GM19025 (cell line): ENCODE results near the gene SLC35F3.
A peak's percentile ranks its signal among the peaks of the same experiment; 100 is the strongest.
"Not testable (repeated sequence)": the region's sequence is repeated elsewhere in the genome, so short reads cannot be mapped to it uniquely, and the experiment has no call there.

Experiments
- ATAC-seq: cut with Tn5 transposase; IDR thresholded peaks from one replicate; pipeline ENCODE4 v1.9.1; 2021; ENCODE audit warnings: mild to moderate bottlenecking, low read depth, moderate library complexity; ENCODE audit not compliant: unreplicated experiment

The SLC35F3 gene

DNA sequence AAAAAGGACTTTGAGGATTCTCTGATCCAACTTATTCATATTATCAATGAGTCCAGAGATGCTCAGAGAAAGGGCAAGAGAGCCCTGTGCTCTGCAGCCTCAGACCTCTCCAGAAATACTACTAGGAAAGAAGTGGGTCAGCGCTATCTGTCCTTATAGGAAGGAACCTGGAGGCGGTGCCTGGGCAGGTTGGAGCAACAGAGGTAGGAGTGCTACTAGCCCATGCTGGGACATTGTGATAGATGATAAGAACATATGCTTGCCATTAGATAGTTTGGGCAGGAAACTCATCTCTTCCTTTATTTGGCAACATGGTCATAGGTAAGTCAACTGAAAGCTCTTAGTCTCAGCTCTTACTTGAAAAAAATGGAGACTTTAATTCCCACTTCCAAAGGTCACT lies 335.0 kb downstream of the SLC35F3 start:
- no peak for ATAC-seq

DNA sequence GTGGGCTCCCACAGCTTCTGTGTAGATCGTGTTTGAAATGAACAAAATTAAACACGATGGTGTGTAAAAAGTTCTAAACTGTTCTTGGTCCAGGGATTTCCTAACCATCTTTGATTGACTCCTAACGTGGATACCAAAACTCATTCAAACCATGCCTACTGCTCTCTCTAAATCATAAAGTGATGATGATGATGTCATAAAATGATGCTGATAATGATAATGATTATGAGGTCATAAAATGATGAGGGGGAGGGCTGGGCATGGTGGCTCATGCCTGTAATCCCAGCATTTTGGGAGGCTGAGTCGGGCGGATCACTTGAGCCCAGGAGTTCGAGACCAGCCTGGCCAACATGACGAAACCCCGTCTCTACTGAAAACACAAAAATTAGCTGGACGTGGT lies 335.5 kb downstream of the SLC35F3 start:
- no peak for ATAC-seq

DNA sequence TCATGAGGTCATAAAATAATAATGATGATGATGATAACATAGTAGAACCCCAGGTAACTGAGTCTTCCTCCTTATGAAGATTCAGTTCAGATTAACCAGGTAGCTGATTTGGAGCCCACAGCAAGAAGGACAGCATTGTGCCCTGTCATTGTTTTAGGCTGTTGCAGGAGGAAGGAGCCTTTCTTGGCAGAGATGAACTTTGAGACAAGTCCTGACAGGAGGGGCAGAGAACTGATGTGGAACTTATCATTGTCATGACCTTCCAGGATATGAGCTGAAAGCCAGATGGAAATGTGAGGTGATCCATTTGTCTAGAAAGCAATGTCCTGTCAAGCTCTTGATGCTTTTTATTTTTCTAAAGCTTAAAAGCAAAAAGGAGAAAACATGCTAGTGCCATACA lies 336.2 kb downstream of the SLC35F3 start:
- ATAC-seq, result no peak

DNA sequence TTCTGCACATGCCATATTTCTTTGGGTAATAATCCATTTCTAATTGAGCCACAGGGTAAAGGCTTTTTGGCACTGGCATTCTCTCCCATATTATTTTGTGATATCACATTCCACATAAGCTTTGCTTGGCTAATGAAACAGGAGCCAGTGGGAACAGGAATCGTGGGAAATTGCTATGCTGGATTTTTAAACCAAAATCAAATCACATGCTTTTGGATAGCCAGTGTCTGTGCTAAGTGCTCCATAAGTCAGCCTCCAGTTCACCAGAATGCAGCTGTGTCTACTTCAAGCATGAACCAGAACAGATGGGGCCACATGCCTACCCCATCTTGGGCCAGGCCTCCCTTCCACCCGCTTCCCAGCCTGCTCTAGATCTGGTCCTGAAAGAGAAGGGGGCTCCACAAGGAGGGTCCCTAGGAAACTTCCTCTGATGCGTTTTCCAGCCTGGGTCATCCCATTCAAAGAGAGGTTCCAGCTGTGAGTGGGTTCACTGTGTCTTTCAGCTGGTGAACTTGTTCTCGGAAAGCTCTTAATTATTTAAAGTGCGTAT lies 337.5 kb downstream of the SLC35F3 start:
- ATAC-seq, result no peak

DNA sequence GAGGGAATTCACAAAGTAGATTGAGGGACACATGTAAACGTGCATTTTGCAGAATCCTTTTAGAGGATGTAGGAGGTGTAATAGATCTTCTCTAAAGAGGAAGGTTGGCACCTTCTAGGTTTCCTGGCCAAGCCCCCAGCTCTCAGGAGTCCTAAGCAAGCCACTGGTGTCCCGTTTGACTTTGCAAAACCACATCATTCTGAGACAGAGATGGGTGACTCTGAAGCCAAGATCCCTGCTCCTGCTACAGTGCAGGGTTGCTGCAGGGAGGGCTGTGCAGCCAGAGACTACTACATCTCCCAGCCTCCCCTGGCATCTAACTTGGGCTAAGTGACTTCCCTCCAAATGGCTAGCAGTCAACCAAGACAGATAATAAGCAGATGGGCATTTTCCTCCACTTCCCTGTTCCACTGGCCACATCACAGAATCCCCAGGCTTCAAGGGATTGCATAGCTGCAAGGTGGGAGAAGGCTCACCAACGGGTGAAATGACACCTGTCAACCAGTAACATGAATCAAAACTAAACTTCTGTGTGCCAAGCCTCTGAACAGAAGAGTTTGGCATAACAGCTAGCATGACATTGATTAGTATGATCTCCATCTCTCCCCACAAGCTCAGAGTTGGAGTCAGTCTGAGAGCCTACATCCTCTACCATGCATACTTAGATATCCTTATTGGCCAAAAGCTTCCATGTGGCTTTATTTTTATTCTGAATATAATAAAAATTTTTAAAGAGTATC lies 339.2 kb downstream of the SLC35F3 start:
- ATAC-seq, result no peak

DNA sequence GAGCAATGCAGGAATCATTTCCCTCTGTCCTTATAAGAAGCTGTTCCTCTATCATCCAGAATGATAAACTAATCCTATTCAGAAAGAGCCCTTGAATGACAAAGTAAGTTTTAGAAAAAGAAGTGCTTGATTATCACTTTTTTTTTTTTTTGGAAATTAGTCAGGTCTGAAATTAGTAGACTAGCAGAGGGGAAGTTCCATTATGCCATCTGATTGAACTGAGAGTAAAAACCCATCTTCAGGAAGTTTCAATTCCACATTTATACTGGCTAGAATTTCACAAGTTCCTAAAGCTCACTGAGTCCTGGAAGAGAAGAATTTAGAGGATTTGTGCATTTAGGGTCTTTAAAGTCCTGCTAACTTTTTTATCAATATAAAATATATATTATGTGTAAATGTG lies 340.0 kb downstream of the SLC35F3 start:
- no peak for ATAC-seq

DNA sequence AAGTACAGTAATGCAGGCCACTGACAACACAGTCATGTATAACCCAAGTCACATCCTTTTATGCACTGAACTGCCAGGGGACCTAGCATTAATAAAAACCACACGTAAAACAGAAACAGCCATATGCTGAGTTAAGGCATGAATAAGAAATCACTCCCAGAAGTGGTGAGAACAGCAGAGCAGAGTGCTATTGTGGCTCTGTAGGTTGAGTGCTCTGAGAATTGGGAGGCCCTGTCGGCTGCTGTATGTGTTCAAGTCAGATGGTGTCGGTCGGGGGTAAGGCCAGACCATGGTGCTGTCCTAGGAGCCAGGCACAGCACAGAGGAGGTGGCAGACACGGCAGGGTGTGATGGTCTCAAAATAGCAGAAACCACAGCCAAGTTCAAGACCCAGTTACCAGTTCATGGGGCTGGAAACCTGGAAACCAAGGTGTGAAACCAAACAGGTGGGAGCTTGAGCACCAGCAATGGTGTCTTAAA lies 342.2 kb downstream of the SLC35F3 start:
- peak; percentile 89 for ATAC-seq

DNA sequence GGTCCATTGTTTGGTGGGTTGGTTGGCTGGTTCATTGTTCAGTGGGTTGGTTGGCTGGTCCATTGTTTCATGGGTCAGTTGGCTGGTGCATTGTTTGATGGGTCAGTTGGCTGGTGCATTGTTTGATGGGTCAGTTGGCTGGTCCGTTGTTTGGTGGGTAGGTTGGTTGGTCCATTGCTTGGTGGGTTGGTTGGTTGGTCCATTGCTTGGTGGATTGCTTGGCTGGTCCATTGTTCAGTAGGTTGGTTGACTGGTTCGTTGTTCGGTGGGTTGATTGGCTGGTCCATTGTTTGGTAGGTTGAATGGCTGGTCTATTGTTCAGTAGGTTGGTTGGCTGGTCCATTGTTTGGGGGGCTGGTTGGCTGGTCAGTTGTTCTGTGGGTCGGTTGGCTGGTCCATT lies 343.3 kb downstream of the SLC35F3 start:
- ATAC-seq, result not testable (repeated sequence)

DNA sequence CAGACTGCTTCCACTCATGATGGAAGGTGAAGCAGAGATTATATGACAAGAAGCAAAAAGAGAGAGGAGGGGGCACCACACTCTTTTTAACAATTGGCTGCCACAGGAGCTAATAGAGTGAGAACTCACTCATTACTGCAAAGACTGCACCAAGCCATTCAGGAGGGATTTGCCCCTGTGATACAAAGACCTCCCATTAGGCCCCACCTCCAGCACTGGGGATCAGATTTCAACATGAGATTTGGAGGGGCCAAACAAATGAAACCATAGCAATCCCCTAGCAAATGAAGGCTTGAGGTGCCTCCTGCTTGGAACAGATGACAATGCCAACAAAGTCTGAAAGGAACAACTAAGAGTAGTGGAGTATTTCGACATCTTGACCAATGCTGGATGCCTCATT lies 346.3 kb downstream of the SLC35F3 start:
- no peak for ATAC-seq

DNA sequence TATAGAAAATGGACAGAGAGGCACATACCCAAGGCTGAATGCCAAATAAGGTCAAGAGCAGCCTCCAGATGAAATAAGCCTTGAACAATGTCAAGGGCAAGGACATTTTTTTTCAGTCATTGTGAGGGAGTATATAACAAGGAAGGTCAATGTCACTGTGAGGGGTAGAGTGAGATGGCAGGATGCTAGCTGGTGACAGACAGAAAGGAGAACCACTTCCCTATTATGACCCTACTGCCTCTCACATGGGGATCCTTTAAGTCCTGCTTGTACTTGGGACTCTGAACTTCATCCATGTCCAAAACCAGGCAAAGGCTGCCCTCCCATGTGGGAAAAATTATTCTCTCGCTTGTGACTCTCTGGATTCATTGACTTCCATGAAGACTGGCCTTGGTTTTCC lies 349.3 kb downstream of the SLC35F3 start:
- ATAC-seq, result no peak

DNA sequence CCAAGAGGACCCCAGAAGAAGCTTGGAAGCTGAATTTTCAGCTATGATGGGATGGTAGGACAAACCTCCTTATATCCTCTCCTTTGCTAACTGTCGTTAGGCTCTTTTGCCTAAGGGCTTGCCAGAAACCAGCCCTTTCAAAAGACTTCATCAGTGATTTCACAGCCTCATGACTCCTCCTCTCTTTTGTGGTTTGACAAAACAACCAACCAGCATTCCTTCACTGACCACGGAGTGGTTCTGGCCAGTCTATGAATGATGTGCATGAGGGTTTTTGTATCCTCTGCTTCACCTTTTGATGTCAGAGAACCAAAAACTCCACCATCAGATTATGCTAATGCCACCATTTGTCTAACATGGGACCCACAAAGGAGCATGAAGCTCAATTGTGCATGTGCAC lies 351.9 kb downstream of the SLC35F3 start:
- no peak for ATAC-seq

DNA sequence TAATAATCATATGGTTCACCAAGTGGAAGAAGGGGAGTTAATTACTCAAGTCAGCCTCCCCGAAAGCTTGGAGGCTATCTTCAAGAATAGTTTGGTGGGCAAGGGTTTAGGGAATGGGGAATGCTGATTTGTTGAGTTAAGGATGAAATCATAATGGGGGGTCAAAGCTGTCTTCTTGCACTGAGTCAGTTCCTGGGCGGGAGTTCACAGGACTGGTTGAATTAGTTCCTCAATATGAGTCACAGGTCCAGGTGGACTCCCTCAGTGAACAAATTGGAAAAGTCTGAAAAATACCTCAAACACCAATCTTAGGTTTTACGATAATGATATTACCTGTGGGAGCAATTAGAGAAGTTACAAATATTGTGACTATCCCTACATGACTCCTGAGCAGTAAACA lies 353.6 kb downstream of the SLC35F3 start:
- no peak for ATAC-seq

DNA sequence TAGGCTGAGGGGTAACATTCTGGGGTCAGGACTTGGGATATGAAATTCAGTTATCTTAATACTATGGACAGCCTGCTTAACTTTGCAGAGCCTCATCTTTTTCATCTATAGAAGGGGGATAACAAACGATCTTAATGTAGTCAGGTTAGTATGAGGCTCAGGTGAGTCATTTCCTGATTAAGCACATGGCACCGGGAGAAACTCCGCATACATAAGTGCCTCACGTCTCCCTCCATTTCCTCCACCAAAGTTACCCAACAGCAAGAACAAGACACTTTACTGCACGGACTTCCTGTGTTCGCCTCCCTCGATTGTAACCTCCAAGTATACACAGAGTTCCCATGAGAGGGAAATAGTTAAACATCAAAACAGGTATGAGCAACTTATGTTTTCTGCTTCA lies 356.1 kb downstream of the SLC35F3 start:
- no peak for ATAC-seq

DNA sequence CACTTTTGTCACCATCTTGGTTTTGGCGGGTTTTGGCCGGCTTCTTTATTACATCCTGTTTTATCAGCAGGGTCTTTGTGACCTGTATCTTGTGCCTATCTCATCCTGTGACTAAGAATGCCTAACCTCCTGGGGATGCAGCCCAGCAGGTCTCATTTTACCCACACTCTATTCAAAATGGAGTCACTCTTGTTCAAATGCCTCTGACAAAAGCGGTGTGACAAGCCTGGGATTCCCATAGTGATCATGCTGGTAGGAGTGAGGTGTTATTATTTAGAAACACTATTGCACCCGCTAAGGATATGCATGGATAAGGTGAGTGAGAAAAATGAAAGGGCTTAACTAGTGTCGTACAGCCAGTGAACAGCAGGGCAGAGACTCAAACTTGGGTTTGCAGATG lies 357.1 kb downstream of the SLC35F3 start:
- ATAC-seq, result no peak

DNA sequence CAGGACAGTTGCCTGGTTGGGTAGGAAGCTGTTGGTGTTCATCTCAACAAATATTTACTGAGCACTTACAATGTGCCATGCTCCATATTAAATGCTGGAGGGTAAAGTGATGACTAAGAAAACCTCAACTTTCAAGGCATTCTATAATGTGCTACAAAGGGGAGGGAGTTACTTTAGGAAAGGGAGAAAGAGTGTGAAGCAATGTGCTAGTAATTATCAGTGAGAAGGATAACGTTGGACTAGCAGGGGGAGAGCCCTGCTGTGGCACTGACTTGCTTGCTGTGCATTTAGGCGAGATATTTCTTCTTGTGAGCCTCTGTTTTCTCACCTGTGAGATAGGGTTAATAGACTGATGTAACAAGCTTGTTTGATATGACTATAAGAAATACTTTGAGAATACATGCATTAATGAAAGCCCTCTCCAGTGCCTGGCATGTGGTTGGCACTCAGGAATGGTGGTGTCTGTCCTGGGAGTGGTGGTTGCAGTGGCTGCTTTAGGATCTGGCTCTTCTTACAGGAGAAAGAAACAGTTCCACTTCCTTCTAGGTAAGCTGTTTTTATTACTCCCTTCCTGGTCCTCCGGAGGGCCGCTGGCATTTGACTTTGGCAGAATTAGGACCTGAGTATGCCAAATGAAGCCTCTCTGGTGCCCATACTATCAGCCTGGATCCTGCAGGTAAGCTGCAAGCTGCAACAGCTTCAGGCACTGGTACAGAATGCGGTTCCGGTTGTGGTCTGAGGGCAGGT lies 357.7 kb downstream of the SLC35F3 start:
- no peak for ATAC-seq

DNA sequence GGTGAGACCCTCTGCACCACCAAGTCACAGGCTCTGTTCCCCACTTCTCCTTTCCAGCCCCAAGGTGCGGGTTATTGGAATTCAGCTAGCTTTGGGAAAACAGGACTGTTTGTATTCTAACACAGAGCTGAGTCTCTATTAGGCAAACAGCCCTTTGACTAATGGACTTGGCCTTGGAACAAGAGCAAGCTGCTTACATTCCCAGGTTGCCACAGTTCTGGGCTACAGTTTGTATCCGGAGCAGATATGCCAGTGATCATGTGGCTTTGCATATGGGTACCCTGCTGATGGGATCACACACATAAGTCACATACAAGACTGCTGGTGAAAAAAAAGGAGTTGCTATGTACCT lies 358.3 kb downstream of the SLC35F3 start:
- no peak for ATAC-seq

DNA sequence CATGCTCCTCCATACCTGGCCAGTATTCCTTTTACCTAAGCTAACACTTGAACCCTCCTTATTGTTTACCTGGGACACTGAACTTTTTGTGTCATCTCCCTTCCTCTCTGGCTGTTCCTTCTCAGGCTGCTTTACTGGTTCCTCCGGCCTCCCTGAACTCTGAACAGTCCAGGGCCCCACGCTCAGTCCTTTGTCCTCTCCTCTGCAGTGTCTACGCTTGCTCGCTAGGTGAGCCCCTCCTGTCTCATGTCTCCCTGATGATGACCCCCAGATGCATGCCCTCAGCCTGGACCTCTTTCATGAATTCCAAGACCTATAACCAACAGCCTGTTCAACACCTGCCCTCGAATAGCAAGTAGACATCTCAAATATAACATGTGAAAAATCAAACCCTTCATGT lies 360.4 kb downstream of the SLC35F3 start:
- ATAC-seq, result no peak

DNA sequence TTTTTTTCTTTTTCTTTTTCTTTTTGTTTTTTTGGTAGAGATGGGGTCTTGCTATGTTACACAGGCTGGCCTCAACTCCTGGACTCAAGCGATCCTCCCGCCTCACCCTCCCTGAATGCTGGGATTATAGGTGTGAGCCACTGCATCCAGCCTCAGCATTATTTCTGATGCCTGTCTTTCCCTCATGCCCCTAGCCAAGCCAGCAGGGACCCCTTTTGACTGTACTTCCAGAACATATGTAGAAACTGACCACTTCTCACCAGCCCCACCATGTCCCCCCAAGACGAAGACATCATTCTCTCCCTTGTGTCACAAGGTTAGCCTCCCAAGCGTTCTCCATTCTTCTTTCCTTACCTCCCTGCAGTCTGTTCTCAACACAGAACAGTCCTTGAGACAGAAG lies 360.8 kb downstream of the SLC35F3 start:
- no peak for ATAC-seq

DNA sequence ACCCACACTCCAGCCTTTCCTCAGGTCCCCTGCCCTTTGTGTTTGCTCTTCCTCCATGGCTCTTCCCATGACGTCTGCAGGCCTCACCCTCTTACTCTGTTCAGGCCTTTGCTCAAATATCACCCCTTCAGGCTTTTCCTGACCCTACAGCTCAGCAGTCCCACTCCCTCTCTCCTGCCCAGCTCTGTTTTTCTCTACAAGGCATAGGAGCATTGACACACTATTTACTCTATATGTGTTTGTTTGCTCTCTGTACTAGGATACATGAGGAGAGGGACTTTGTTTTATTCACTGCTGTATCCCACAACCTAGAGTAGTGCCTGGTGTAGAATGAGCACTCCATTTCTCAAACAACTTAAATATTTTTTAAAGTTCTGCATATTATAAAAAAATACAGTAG lies 361.4 kb downstream of the SLC35F3 start:
- no peak for ATAC-seq

DNA sequence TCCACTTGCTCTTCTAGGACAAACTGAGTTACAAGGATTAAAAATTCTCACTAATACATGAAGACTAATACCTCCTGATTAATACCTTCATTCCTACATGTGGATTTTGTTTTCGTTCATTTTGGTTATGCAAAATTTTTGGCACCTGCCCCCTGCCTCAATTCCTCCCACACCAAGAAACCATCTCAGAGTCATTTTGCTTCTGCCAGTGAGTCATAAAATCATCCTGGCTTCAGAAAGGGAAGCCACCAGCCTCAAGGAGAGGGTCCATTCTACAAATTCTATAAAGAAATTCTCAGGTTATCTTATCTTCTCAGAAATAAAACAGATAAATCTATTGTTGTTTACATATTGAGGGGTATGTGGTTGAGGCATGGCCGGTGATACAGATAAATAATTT lies 365.6 kb downstream of the SLC35F3 start:
- no peak for ATAC-seq

DNA sequence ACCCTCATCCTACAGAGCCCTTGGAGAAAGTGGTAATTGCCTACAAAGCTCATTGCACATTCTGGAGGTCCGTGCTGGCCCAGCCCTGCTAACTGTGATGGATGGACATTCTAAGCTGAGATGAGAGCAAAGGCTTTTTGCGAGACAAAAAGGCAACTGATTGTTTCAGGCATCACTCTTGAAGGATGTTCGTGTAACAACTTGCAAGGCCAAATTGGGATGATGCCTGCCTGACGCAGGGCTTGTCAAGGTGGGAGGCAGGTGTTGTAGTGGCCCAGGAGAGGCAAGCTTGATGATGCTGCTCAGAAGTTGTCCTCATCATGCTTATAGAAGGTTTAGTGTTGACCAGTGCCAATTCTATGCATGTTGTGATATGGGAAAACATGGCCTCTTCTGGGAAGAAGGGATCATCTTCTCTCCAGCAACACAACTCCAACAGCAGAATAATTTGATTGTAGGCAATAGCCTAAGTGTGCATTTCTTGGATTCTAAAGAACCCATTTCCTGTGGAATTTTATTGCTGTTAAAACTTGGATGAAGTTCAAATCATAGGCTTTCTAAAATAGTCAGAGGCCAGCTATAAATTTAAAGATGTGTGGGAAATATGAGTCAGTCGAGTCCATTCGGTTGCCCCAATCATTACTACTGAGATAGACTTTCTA lies 366.2 kb downstream of the SLC35F3 start:
- ATAC-seq, result no peak
